Aorta (tissue), 5 donors: ENCODE measurements around the gene KIF6. TPM values are rescaled to one million over a fixed set of nuclear protein-coding genes. Genes with fewer than 3 reads are reported as not detected.

Experiments
- ATAC-seq: fragments of 200-7000 bp; cut with Tn5 transposase; one replicate; pipeline ENCODE4 v1.9.1; 2022; ENCODE audit warnings: moderate library complexity; ENCODE audit not compliant: low FRiP score
- DNase-seq, 2 donors: peaks; one replicate each; pipeline ENCODE4 v3.0.0-alpha.2; 2020
- H3K27ac ChIP-seq, 2 donors: one replicate each; pipeline ENCODE4 v1.5.1; 2013; ENCODE audit warnings: low read length in 2 of 2, mild to moderate bottlenecking in 2 of 2, moderate library complexity in 2 of 2, control low read depth in 1 of 2, inconsistent platforms in 1 of 2, low read depth in 1 of 2
- H3K27me3 ChIP-seq, 2 donors: one replicate each; pipeline ENCODE4 v1.6.1; 2013; ENCODE audit warnings: control low read depth in 1 of 2, low read length in 1 of 2, mild to moderate bottlenecking in 1 of 2, moderate library complexity in 1 of 2; ENCODE audit not compliant: insufficient read depth in 2 of 2, control insufficient read depth in 1 of 2
- H3K36me3 ChIP-seq, 2 donors: one replicate each; pipeline ENCODE4 v1.6.1; 2013; ENCODE audit warnings: control low read depth in 1 of 2, low read length in 1 of 2, mild to moderate bottlenecking in 1 of 2; ENCODE audit not compliant: insufficient read depth in 2 of 2, control insufficient read depth in 1 of 2
- H3K4me1 ChIP-seq, 2 donors: one replicate each; pipeline ENCODE4 v1.6.1; 2013; ENCODE audit warnings: low read length in 2 of 2, control low read depth in 1 of 2, mild to moderate bottlenecking in 1 of 2, moderate library complexity in 1 of 2; ENCODE audit not compliant: insufficient read depth in 2 of 2, control insufficient read depth in 1 of 2
- H3K4me3 ChIP-seq, 2 donors: one replicate each; pipeline ENCODE4 v1.5.1; 2013; ENCODE audit warnings: low read length in 2 of 2, control low read depth in 1 of 2, mild to moderate bottlenecking in 1 of 2
- H3K9me3 ChIP-seq: one replicate; pipeline ENCODE4 v1.6.1; 2013; ENCODE audit warnings: mild to moderate bottlenecking, low read length; ENCODE audit not compliant: control insufficient read depth
- WGBS, 2 donors: extraction: QIAGEN DNeasy Blood & Tissue Kit; methylation state at CpG; one replicate each; pipeline ENCODE4 v1.1.7; 2013; 5-methylcytosine and 5-hydroxymethylcytosine counted together
- intact Hi-C, 2 donors: fragments of 100-400 bp; cut with DNase I; formaldehyde crosslinking; loops; one replicate each; pipeline versions ENCODE4 v1.14.2 to v1.15.0; 2022
- polyA plus RNA-seq, 2 donors: library from polyadenylated mRNA; stranded (reverse); fragments of 200-250 nt; gene quantifications; one replicate each; pipeline ENCODE4 v1.2.3, GENCODE V29; 2013
- total RNA-seq, 2 donors: library from RNA; stranded (reverse); fragmentation: NEBNext Ultra II Directional; extraction: Animal tissue kit (Norgen Biotek cat#: 25700); gene quantifications; one replicate each; pipeline ENCODE4 v1.2.1, GENCODE V29; 2021
- donor health status: healthy with polysubstance abuse.
- donor health status: Bipolar disorder and iron deficiency.
- donor health status: DM: no; HTN: no; CAD: no.
- donor health status: DM: no; HTN: no; CAD: no.
- donor health status: DM: yes; HTN: yes; CAD: no.

Gene KIF6
- total and polyA plus RNA-seq, 4 donors, result 0.39 to 0.63 (median 0.42) TPM; not detected in 1

- intact Hi-C loops, result no loop called here
- H3K9me3 ChIP-seq, result no peaks in the 10 kb centered on the region
- no peaks in the 10 kb centered on the region for H3K27me3 ChIP-seq
- ATAC-seq, result no peak
- H3K4me1 ChIP-seq, result no peaks in the 10 kb centered on the region
- H3K36me3 ChIP-seq, result no peaks in the 10 kb centered on the region
- H3K4me3 ChIP-seq, result no peak overlapping the region
- H3K27ac ChIP-seq, result no peak overlapping the region
- 95 to 97% methylated on average over 2 of the region's 2 CpGs for WGBS, 2 donors
- DNase-seq, result no peak
Measured at GRCh38 chr6:39657355-39658135, 67.7 kb downstream of the KIF6 start.

DNA sequence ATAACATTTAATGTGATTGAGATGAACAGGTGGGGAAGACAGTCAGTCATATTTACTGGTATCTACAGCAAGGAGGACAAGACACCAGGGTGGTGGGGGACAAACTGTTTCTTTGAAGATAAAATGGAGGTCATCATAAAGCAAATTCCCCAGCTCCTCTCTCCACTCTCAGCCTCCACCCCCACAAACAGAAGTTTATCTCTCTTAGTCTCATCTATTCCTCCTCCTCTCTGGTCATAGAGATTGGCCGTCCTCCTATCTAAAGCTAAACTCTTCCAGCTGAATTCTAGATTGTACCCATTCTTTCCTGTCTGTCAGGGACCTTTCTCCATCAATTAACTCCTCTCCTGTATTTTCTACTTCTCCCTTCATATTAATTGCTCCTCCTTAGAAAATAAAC, 71.1 kb downstream of the KIF6 start:
- Histone ChIP-seq H3K27ac (no peak overlapping the region), H3K4me3 (no peak overlapping the region), H3K9me3 (no peaks in the 10 kb centered on the region), H3K4me1 (no peaks in the 10 kb centered on the region), H3K36me3 (no peaks in the 10 kb centered on the region), H3K27me3 (no peaks in the 10 kb centered on the region)
- 92% methylated on average over 1 of the region's 1 CpG for WGBS, 2 donors
- intact Hi-C loops, result no loop called here
- DNase-seq (no peak), ATAC-seq (no peak)

- H3K4me3 ChIP-seq, result no peak overlapping the region
- no peak for ATAC-seq
- DNase-seq, result no peak
- intact Hi-C loops, result no loop called here
- no peaks in the 10 kb centered on the region for H3K9me3 ChIP-seq
- H3K36me3 ChIP-seq, result no peaks in the 10 kb centered on the region
- no peaks in the 10 kb centered on the region for H3K27me3 ChIP-seq
- 56 to 58% methylated on average over 2 of the region's 2 CpGs for WGBS, 2 donors
- no peaks in the 10 kb centered on the region for H3K4me1 ChIP-seq
- no peak overlapping the region for H3K27ac ChIP-seq
Measured at GRCh38 chr6:39653612-39654011, 71.6 kb downstream of the KIF6 start.

DNA sequence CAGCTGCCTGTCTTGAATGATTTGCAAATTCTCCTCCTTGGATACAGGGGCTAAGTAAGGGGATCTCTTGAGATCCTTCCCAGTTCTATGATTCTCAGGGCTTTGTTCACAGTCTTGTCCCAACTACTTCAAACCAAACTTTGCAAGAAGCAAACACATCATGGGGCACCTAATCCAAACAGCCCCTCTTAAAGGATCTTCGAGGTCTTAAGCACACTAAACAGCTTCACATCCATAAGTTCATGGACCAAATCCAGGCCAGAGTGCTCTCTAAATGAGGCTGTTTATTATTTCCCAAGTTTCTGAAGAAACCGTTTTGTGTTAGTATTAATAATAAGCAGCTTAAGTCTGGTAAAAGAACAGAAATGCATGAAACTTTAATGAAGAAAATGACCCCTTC, 75.2 kb downstream of the KIF6 start:
- H3K4me3 ChIP-seq, result no peak overlapping the region
- H3K4me1 ChIP-seq, result no peaks in the 10 kb centered on the region
- ATAC-seq (no peak), DNase-seq (no peak)
- H3K36me3 ChIP-seq, result no peaks in the 10 kb centered on the region
- no peaks in the 10 kb centered on the region for H3K27me3 ChIP-seq
- no peak overlapping the region for H3K27ac ChIP-seq
- H3K9me3 ChIP-seq, result no peaks in the 10 kb centered on the region
- intact Hi-C loops, result no loop called here
- 79 to 80% methylated on average over 2 of the region's 2 CpGs for WGBS, 2 donors

GRCh38 chr6:39646751-39647420, 78.3 kb downstream of the KIF6 start:
- Histone ChIP-seq H3K4me3 (no peak overlapping the region), H3K4me1 (no peaks in the 10 kb centered on the region), H3K36me3 (no peaks in the 10 kb centered on the region), H3K27ac (no peak overlapping the region), H3K9me3 (no peaks in the 10 kb centered on the region), H3K27me3 (no peaks in the 10 kb centered on the region)
- no peak for ATAC-seq
- DNase-seq, result no peak
- 81 to 82% methylated on average over 5 of the region's 5 CpGs for WGBS, 2 donors
- intact Hi-C loops, result no loop called here

DNA sequence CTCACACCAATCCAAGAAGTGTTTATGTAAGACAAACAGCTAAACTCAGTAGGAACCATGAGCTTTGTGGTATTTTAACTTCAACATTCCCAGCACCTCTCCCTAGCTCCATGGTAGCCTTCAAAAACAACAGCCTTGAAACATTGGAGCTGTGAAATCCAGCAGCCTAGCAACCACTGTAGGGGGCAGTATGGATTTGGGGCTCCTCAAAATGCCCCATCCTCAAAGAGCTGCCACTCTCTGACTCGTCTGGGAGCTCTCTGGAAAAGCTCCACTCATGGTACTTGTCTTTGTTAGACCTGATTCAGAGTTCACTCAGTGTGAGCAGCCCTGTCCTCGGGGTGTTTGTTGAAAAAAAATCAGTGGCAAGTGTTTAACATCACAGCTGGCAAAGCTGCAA, 82.9 kb downstream of the KIF6 start:
- no peaks in the 10 kb centered on the region for H3K9me3 ChIP-seq
- H3K4me1 ChIP-seq, result no peaks in the 10 kb centered on the region
- ATAC-seq, result no peak
- H3K4me3 ChIP-seq, result no peak overlapping the region
- no peaks in the 10 kb centered on the region for H3K27me3 ChIP-seq
- H3K27ac ChIP-seq, result no peak overlapping the region
- intact Hi-C loops, result no loop called here
- DNase-seq, result no peak
- H3K36me3 ChIP-seq, result no peaks in the 10 kb centered on the region
- 82 to 90% methylated on average over 2 of the region's 2 CpGs for WGBS, 2 donors

GRCh38 chr6:39638126-39638822, 86.9 kb downstream of the KIF6 start:
- ATAC-seq (no peak), DNase-seq (no peak)
- intact Hi-C loops, result no loop called here
- H3K4me1 ChIP-seq, result no peaks in the 10 kb centered on the region
- no peaks in the 10 kb centered on the region for H3K36me3 ChIP-seq
- H3K4me3 ChIP-seq, result no peak overlapping the region
- 99 to 100% methylated on average over 1 of the region's 1 CpG for WGBS, 2 donors
- no peaks in the 10 kb centered on the region for H3K27me3 ChIP-seq
- no peaks in the 10 kb centered on the region for H3K9me3 ChIP-seq
- H3K27ac ChIP-seq, result no peak overlapping the region

- Histone ChIP-seq H3K4me1 (no peaks in the 10 kb centered on the region), H3K27ac (no peak overlapping the region), H3K9me3 (no peaks in the 10 kb centered on the region), H3K4me3 (no peak overlapping the region), H3K36me3 (no peaks in the 10 kb centered on the region), H3K27me3 (no peaks in the 10 kb centered on the region)
- DNase-seq (no peak), ATAC-seq (no peak)
- intact Hi-C loops, result no loop called here
- 79 to 96% methylated on average over 3 of the region's 3 CpGs for WGBS, 2 donors
Measured at GRCh38 chr6:39634646-39635341, 90.4 kb downstream of the KIF6 start.
